HuH-7.5 (cell line): Measurements from ENCODE around the gene IL7R.
"Not testable (repeated sequence)": the region's sequence is repeated elsewhere in the genome, so short reads cannot be mapped to it uniquely, and the experiment has no call there.

Source experiments
- DNase-seq: peaks from one replicate; pipeline ENCODE4 v3.0.0; 2011; ENCODE audit warnings: low spot score

IL7R gene

GRCh38 chr5:35876454-35876853, 19.8 kb downstream of the IL7R start:
- no peak for DNase-seq

GRCh38 chr5:35876922-35877321, 20.2 kb downstream of the IL7R start:
- no peak for DNase-seq

- DNase-seq: no peak
Measured at GRCh38 chr5:35877655-35878054, 21.0 kb downstream of the IL7R start.

- DNase-seq: no peak
Measured at GRCh38 chr5:35878079-35878478, 21.4 kb downstream of the IL7R start.

- no peak for DNase-seq
Measured at GRCh38 chr5:35879096-35879495, 22.4 kb downstream of the IL7R start.

- no peak for DNase-seq
Measured at GRCh38 chr5:35879649-35880048, 23.0 kb downstream of the IL7R start.

- no peak for DNase-seq
Measured at GRCh38 chr5:35880156-35880555, 23.5 kb downstream of the IL7R start.

- DNase-seq: no peak
Measured at GRCh38 chr5:35881758-35882157, 25.1 kb downstream of the IL7R start.

- DNase-seq: no peak
Measured at GRCh38 chr5:35884191-35884769, 27.6 kb downstream of the IL7R start.

- no peak for DNase-seq
Measured at GRCh38 chr5:35884773-35885172, 28.1 kb downstream of the IL7R start.

- no peak for DNase-seq
Measured at GRCh38 chr5:35886381-35886780, 29.7 kb downstream of the IL7R start.

GRCh38 chr5:35887321-35888100, 30.8 kb downstream of the IL7R start:
- DNase-seq: no peak

GRCh38 chr5:35890021-35891020, 33.6 kb downstream of the IL7R start:
- DNase-seq: no peak

GRCh38 chr5:35892799-35893198, 36.1 kb downstream of the IL7R start:
- not testable (repeated sequence) for DNase-seq

GRCh38 chr5:35894131-35894530, 37.4 kb downstream of the IL7R start:
- DNase-seq: no peak

GRCh38 chr5:35898952-35899660, 42.4 kb downstream of the IL7R start:
- DNase-seq: no peak

- DNase-seq: no peak
Measured at GRCh38 chr5:35899800-35900199, 43.1 kb downstream of the IL7R start.

GRCh38 chr5:35900972-35901695, 44.4 kb downstream of the IL7R start:
- DNase-seq: no peak

GRCh38 chr5:35902046-35902672, 45.5 kb downstream of the IL7R start:
- DNase-seq: no peak

GRCh38 chr5:35903631-35904203, 47.0 kb downstream of the IL7R start:
- DNase-seq: no peak
